ENCODE data around the gene SLC2A13. TPM values are rescaled to one million over a fixed set of nuclear protein-coding genes. Genes with fewer than 3 reads are reported as not detected.

SLC2A13 gene
- total RNA-seq, 1 experiment from 2014 or later, result 12.1 TPM

DNA sequence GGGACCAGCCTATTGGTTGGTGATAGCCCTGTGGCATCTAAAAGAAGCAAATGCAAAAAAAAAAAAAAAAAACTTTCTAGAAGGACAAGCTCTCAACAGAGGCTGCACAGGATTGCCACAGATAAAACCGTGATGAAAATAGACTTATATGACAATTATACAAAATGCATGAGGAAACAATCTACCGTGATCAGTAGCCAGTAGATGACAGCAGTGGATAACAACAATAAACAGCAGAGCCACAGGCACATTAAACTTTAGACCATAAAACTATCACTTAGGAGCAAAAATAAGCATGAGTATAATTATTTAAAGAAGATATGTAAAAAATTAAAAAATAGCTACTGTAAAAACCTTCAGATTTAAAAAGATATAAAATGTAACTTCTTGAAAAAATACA, 302.7 kb downstream of the SLC2A13 start:
- ChIA-PET CTCF (no interaction called here), POLR2A (no interaction called here)
- Histone ChIP-seq H3K27me3 (ENCODE audit: control insufficient read depth, insufficient read depth, low read length) (no peaks in the 10 kb centered on the region), H3K27ac (ENCODE audit: low read length) (no peak overlapping the region), H3K4me3 (ENCODE audit: low read depth in 2 of 2, low read length in 2 of 2) (no peak overlapping the region), H3K9me3 (ENCODE audit: control insufficient read depth, insufficient read depth, low read depth, low read length) (no peaks in the 10 kb centered on the region), H3K36me3 (ENCODE audit: control insufficient read depth, insufficient read depth, low read length) (no peaks in the 10 kb centered on the region), H3K4me1 (ENCODE audit: control insufficient read depth, insufficient read depth, low read length) (no peaks in the 10 kb centered on the region)
- in situ Hi-C loops (cut with HindIII; ENCODE audit: low pct_unique_long_range_greater_than_20kb, low sequenced_read_pairs), result no loop called here
- ATAC-seq (no peak), DNase-seq (ENCODE audit: low read depth, low spot score) (no peak)
- no peak for TF ChIP-seq SIN3A (IDR thresholded peaks at IDR 0.05; ENCODE audit: borderline replicate concordance, insufficient read depth, low read depth, low read length)
- TF ChIP-seq POLR2AphosphoS5 (IDR thresholded peaks at IDR 0.05; ENCODE audit: low read depth, low read length), result no peak
- TF ChIP-seq, protein P1, sequence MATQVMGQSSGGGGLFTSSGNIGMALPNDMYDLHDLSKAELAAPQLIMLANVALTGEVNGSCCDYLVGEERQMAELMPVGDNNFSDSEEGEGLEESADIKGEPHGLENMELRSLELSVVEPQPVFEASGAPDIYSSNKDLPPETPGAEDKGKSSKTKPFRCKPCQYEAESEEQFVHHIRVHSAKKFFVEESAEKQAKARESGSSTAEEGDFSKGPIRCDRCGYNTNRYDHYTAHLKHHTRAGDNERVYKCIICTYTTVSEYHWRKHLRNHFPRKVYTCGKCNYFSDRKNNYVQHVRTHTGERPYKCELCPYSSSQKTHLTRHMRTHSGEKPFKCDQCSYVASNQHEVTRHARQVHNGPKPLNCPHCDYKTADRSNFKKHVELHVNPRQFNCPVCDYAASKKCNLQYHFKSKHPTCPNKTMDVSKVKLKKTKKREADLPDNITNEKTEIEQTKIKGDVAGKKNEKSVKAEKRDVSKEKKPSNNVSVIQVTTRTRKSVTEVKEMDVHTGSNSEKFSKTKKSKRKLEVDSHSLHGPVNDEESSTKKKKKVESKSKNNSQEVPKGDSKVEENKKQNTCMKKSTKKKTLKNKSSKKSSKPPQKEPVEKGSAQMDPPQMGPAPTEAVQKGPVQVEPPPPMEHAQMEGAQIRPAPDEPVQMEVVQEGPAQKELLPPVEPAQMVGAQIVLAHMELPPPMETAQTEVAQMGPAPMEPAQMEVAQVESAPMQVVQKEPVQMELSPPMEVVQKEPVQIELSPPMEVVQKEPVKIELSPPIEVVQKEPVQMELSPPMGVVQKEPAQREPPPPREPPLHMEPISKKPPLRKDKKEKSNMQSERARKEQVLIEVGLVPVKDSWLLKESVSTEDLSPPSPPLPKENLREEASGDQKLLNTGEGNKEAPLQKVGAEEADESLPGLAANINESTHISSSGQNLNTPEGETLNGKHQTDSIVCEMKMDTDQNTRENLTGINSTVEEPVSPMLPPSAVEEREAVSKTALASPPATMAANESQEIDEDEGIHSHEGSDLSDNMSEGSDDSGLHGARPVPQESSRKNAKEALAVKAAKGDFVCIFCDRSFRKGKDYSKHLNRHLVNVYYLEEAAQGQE (IDR thresholded peaks at IDR 0.05; ENCODE audit: insufficient read depth in 1 of 2, low read depth in 2 of 2, low read length in 1 of 2), result no peak
- TF ChIP-seq TCF7L2 (IDR thresholded peaks at IDR 0.05; ENCODE audit: low read depth, low read length), result no peak
- TF ChIP-seq, protein P2, sequence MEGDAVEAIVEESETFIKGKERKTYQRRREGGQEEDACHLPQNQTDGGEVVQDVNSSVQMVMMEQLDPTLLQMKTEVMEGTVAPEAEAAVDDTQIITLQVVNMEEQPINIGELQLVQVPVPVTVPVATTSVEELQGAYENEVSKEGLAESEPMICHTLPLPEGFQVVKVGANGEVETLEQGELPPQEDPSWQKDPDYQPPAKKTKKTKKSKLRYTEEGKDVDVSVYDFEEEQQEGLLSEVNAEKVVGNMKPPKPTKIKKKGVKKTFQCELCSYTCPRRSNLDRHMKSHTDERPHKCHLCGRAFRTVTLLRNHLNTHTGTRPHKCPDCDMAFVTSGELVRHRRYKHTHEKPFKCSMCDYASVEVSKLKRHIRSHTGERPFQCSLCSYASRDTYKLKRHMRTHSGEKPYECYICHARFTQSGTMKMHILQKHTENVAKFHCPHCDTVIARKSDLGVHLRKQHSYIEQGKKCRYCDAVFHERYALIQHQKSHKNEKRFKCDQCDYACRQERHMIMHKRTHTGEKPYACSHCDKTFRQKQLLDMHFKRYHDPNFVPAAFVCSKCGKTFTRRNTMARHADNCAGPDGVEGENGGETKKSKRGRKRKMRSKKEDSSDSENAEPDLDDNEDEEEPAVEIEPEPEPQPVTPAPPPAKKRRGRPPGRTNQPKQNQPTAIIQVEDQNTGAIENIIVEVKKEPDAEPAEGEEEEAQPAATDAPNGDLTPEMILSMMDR (IDR thresholded peaks at IDR 0.05), result no peak
- intact Hi-C loops (cut with micrococcal nuclease; ENCODE audit: unreplicated experiment), result no loop called here
- no TSS peak for BruUV-seq (replicated peaks)

DNA sequence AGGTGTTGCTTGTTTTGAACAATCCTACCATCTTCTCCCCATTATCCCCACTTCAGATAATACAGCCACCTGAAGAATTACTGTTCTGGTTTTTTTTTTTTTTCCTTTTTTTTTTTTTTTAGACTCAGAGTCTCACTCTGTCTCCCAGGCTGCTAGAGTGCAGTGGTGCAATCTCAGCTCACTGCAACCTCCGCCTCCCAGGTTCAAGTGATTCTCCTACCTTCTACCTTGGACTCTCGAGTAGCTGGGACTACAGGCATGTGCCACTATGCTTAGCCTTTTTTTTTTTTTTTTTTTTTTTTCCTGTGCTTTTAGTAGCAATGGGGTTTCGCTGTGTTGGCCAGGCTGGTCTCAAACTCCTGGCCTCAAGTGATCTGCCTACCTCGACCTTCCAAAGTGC, 306.9 kb downstream of the SLC2A13 start:
- POLR2A ChIA-PET, result no interaction called here
- BruUV-seq (replicated peaks), result no TSS peak
- Histone ChIP-seq H3K4me3 (ENCODE audit: low read depth in 2 of 2, low read length in 2 of 2) (no peak overlapping the region), H3K4me1 (ENCODE audit: control insufficient read depth, insufficient read depth, low read length) (no peaks in the 10 kb centered on the region), H3K36me3 (ENCODE audit: control insufficient read depth, insufficient read depth, low read length) (no peaks in the 10 kb centered on the region), H3K27me3 (ENCODE audit: control insufficient read depth, insufficient read depth, low read length) (no peaks in the 10 kb centered on the region), H3K9me3 (ENCODE audit: control insufficient read depth, insufficient read depth, low read depth, low read length) (no peaks in the 10 kb centered on the region), H3K27ac (ENCODE audit: low read length) (no peak overlapping the region)
- intact Hi-C loops (cut with micrococcal nuclease; ENCODE audit: unreplicated experiment) (no loop called here), in situ Hi-C loops (cut with HindIII; ENCODE audit: low pct_unique_long_range_greater_than_20kb, low sequenced_read_pairs) (no loop called here)
- TF ChIP-seq TCF7L2 (IDR thresholded peaks at IDR 0.05; ENCODE audit: low read depth, low read length) (no peak), SIN3A (IDR thresholded peaks at IDR 0.05; ENCODE audit: borderline replicate concordance, insufficient read depth, low read depth, low read length) (no peak), POLR2AphosphoS5 (IDR thresholded peaks at IDR 0.05; ENCODE audit: low read depth, low read length) (no peak)
- TF ChIP-seq, protein P2 (IDR thresholded peaks at IDR 0.05), result no peak
- TF ChIP-seq, protein P1 (IDR thresholded peaks at IDR 0.05; ENCODE audit: insufficient read depth in 1 of 2, low read depth in 2 of 2, low read length in 1 of 2), result no peak
- DNase-seq (ENCODE audit: low read depth, low spot score) (no peak), ATAC-seq (no peak)
- CTCF ChIA-PET, result no interaction called here
